HEK293 (cell line): ENCODE data around the gene INSM1.

Source experiments
- CTCF ChIP-seq: fragments of 450-650 bp; formaldehyde crosslinking; IDR thresholded peaks from 2 replicates; pipeline ENCODE4 v1.5.1; 2016; ENCODE audit warnings: missing biosample characterization, missing genetic modification characterization
- EGR2 ChIP-seq: fragments of 450-650 bp; formaldehyde crosslinking; IDR thresholded peaks from 2 replicates; pipeline ENCODE4 v1.5.1; 2016; ENCODE audit warnings: low read depth, missing biosample characterization, missing genetic modification characterization
- SP2 ChIP-seq: fragments of 450-650 bp; formaldehyde crosslinking; IDR thresholded peaks from 2 replicates; pipeline ENCODE4 v1.5.1; 2016; ENCODE audit warnings: missing biosample characterization, missing genetic modification characterization
- SP3 ChIP-seq: fragments of 450-650 bp; formaldehyde crosslinking; IDR thresholded peaks from 2 replicates; pipeline ENCODE4 v1.5.1; 2016; ENCODE audit warnings: missing biosample characterization, missing genetic modification characterization
- WT1 ChIP-seq: fragments of 450-650 bp; formaldehyde crosslinking; IDR thresholded peaks from 2 replicates; pipeline ENCODE4 v1.5.1; 2016; ENCODE audit warnings: missing biosample characterization, missing genetic modification characterization
- ZFP41 ChIP-seq: fragments of 450-650 bp; formaldehyde crosslinking; IDR thresholded peaks from 2 replicates; pipeline ENCODE4 v1.5.1; 2016; ENCODE audit warnings: missing biosample characterization, missing genetic modification characterization, borderline replicate concordance
- ZFP69B ChIP-seq: fragments of 450-650 bp; formaldehyde crosslinking; IDR thresholded peaks from 2 replicates; pipeline ENCODE4 v1.5.1; 2016; ENCODE audit warnings: missing biosample characterization, missing genetic modification characterization
- ZNF146 ChIP-seq: fragments of 450-650 bp; formaldehyde crosslinking; IDR thresholded peaks from 2 replicates; pipeline ENCODE4 v1.5.1; 2016; ENCODE audit warnings: missing biosample characterization, missing genetic modification characterization
- ZNF169 ChIP-seq: fragments of 450-650 bp; formaldehyde crosslinking; IDR thresholded peaks from 2 replicates; pipeline ENCODE4 v1.5.1; 2016; ENCODE audit warnings: missing biosample characterization, missing genetic modification characterization
- ZNF174 ChIP-seq: fragments of 450-650 bp; formaldehyde crosslinking; IDR thresholded peaks from 2 replicates; pipeline ENCODE4 v1.5.0; 2017; ENCODE audit warnings: missing biosample characterization, mild to moderate bottlenecking, missing genetic modification characterization
- ZNF184 ChIP-seq: fragments of 450-650 bp; IDR thresholded peaks from 2 replicates; pipeline ENCODE4 v1.5.1; 2018; ENCODE audit warnings: missing biosample characterization, mild to moderate bottlenecking, missing genetic modification characterization
- ZNF335 ChIP-seq: fragments of 450-650 bp; formaldehyde crosslinking; conservative IDR thresholded peaks from 2 replicates; pipeline ENCODE4 v1.5.1; 2016; ENCODE audit warnings: missing biosample characterization, missing genetic modification characterization
- ZNF394 ChIP-seq: fragments of 450-650 bp; formaldehyde crosslinking; IDR thresholded peaks from 2 replicates; pipeline ENCODE4 v1.5.1; 2016; ENCODE audit warnings: missing biosample characterization, missing genetic modification characterization, mild to moderate bottlenecking, moderate library complexity, borderline replicate concordance
- ZNF473 ChIP-seq: fragments of 450-650 bp; formaldehyde crosslinking; IDR thresholded peaks from 2 replicates; pipeline ENCODE4 v1.5.1; 2017; ENCODE audit warnings: missing biosample characterization, missing genetic modification characterization
- ZNF670 ChIP-seq: fragments of 450-650 bp; formaldehyde crosslinking; IDR thresholded peaks from 2 replicates; pipeline ENCODE4 v1.5.1; 2016; ENCODE audit warnings: missing biosample characterization, missing genetic modification characterization, low read depth
- ZNF777 ChIP-seq: fragments of 450-650 bp; formaldehyde crosslinking; IDR thresholded peaks from 2 replicates; pipeline ENCODE4 v1.5.1; 2017; ENCODE audit warnings: missing biosample characterization, missing genetic modification characterization, borderline replicate concordance
- ZNF837 ChIP-seq: fragments of 450-650 bp; formaldehyde crosslinking; IDR thresholded peaks from 2 replicates; pipeline ENCODE4 v1.5.1; 2016; ENCODE audit warnings: missing biosample characterization, missing genetic modification characterization
- ZSCAN16 ChIP-seq: fragments of 450-650 bp; formaldehyde crosslinking; IDR thresholded peaks from 2 replicates; pipeline ENCODE4 v1.5.1; 2016; ENCODE audit warnings: missing biosample characterization, missing genetic modification characterization
- ZSCAN5A ChIP-seq: fragments of 450-650 bp; formaldehyde crosslinking; IDR thresholded peaks from 2 replicates; pipeline ENCODE4 v1.5.1; 2016; ENCODE audit warnings: missing biosample characterization, missing genetic modification characterization
- TF ChIP-seq, protein P1 (sequence below): fragments of 450-650 bp; formaldehyde crosslinking; IDR thresholded peaks from 2 replicates; pipeline ENCODE4 v1.5.1; 2016; ENCODE audit warnings: missing biosample characterization, missing genetic modification characterization
- TF ChIP-seq, protein P2 (sequence below): fragments of 450-650 bp; formaldehyde crosslinking; IDR thresholded peaks from 2 replicates; pipeline ENCODE4 v1.5.1; 2016; ENCODE audit warnings: missing biosample characterization, missing genetic modification characterization, borderline replicate concordance
- TF ChIP-seq, protein P3 (sequence below): fragments of 450-650 bp; formaldehyde crosslinking; IDR thresholded peaks from 2 replicates; pipeline ENCODE4; 2016; ENCODE audit warnings: missing biosample characterization, missing genetic modification characterization
- TF ChIP-seq, protein P4 (sequence below): fragments of 450-650 bp; formaldehyde crosslinking; IDR thresholded peaks from 2 replicates; pipeline ENCODE4 v1.5.1; 2016; ENCODE audit warnings: missing biosample characterization, missing genetic modification characterization
- TF ChIP-seq, protein P5 (sequence below): fragments of 450-650 bp; formaldehyde crosslinking; IDR thresholded peaks from 2 replicates; pipeline ENCODE4 v1.5.1; 2017; ENCODE audit warnings: missing biosample characterization, mild to moderate bottlenecking, missing genetic modification characterization, moderate library complexity
- TF ChIP-seq, protein P6 (sequence below): fragments of 450-650 bp; formaldehyde crosslinking; IDR thresholded peaks from 2 replicates; pipeline ENCODE4 v1.5.1; 2017; ENCODE audit warnings: missing biosample characterization, missing genetic modification characterization

Gene INSM1

GRCh38 chr20:20362774-20363433 lies 5.0 kb upstream of the INSM1 start (continued):
- TF ChIP-seq, protein P1, sequence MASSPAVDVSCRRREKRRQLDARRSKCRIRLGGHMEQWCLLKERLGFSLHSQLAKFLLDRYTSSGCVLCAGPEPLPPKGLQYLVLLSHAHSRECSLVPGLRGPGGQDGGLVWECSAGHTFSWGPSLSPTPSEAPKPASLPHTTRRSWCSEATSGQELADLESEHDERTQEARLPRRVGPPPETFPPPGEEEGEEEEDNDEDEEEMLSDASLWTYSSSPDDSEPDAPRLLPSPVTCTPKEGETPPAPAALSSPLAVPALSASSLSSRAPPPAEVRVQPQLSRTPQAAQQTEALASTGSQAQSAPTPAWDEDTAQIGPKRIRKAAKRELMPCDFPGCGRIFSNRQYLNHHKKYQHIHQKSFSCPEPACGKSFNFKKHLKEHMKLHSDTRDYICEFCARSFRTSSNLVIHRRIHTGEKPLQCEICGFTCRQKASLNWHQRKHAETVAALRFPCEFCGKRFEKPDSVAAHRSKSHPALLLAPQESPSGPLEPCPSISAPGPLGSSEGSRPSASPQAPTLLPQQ (tag by site-specific recombination) = peak; percentile 54; the same call in 1 of the 2 replicates
- no peak for TF ChIP-seq ZNF169
- no peak for TF ChIP-seq ZNF174 (tag by site-specific recombination)
- TF ChIP-seq, protein P2, sequence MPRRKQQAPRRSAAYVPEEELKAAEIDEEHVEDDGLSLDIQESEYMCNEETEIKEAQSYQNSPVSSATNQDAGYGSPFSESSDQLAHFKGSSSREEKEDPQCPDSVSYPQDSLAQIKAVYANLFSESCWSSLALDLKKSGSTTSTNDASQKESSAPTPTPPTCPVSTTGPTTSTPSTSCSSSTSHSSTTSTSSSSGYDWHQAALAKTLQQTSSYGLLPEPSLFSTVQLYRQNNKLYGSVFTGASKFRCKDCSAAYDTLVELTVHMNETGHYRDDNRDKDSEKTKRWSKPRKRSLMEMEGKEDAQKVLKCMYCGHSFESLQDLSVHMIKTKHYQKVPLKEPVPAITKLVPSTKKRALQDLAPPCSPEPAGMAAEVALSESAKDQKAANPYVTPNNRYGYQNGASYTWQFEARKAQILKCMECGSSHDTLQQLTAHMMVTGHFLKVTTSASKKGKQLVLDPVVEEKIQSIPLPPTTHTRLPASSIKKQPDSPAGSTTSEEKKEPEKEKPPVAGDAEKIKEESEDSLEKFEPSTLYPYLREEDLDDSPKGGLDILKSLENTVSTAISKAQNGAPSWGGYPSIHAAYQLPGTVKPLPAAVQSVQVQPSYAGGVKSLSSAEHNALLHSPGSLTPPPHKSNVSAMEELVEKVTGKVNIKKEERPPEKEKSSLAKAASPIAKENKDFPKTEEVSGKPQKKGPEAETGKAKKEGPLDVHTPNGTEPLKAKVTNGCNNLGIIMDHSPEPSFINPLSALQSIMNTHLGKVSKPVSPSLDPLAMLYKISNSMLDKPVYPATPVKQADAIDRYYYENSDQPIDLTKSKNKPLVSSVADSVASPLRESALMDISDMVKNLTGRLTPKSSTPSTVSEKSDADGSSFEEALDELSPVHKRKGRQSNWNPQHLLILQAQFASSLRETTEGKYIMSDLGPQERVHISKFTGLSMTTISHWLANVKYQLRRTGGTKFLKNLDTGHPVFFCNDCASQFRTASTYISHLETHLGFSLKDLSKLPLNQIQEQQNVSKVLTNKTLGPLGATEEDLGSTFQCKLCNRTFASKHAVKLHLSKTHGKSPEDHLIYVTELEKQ = no peak
- peak; percentile 39 for TF ChIP-seq ZNF335 (tag by site-specific recombination)
- TF ChIP-seq EGR2 (tag by site-specific recombination) = no peak
- TF ChIP-seq ZNF146 = no peak
- TF ChIP-seq, protein P3, sequence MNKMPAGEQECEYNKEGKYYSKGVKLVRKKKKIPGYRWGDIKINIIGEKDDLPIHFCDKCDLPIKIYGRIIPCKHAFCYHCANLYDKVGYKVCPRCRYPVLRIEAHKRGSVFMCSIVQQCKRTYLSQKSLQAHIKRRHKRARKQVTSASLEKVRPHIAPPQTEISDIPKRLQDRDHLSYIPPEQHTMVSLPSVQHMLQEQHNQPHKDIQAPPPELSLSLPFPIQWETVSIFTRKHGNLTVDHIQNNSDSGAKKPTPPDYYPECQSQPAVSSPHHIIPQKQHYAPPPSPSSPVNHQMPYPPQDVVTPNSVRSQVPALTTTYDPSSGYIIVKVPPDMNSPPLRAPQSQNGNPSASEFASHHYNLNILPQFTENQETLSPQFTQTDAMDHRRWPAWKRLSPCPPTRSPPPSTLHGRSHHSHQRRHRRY = no peak
- TF ChIP-seq CTCF = peak; percentile 66
- TF ChIP-seq SP2 (tag by site-specific recombination) = no peak
- no peak for TF ChIP-seq ZNF670 (tag by site-specific recombination)
- no peak for TF ChIP-seq ZNF184 (tag by site-specific recombination)
- TF ChIP-seq ZNF394 = no peak
- TF ChIP-seq ZNF777 = no peak
- TF ChIP-seq, protein P4, sequence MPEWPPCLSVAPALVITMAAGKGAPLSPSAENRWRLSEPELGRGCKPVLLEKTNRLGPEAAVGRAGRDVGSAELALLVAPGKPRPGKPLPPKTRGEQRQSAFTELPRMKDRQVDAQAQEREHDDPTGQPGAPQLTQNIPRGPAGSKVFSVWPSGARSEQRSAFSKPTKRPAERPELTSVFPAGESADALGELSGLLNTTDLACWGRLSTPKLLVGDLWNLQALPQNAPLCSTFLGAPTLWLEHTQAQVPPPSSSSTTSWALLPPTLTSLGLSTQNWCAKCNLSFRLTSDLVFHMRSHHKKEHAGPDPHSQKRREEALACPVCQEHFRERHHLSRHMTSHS (tag by site-specific recombination) = no peak
- TF ChIP-seq WT1 (tag by site-specific recombination) = no peak
- no peak for TF ChIP-seq ZNF837 (tag by site-specific recombination)
- TF ChIP-seq ZFP41 (tag by site-specific recombination) = no peak
- TF ChIP-seq ZSCAN5A (tag by site-specific recombination) = no peak
- TF ChIP-seq, protein P5, sequence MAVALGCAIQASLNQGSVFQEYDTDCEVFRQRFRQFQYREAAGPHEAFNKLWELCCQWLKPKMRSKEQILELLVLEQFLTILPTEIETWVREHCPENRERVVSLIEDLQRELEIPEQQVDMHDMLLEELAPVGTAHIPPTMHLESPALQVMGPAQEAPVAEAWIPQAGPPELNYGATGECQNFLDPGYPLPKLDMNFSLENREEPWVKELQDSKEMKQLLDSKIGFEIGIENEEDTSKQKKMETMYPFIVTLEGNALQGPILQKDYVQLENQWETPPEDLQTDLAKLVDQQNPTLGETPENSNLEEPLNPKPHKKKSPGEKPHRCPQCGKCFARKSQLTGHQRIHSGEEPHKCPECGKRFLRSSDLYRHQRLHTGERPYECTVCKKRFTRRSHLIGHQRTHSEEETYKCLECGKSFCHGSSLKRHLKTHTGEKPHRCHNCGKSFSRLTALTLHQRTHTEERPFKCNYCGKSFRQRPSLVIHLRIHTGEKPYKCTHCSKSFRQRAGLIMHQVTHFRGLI = no peak
- no peak for TF ChIP-seq SP3
- TF ChIP-seq ZNF473 (tag by site-specific recombination) = no peak
- peak; percentile 37; the same call in 1 of the 2 replicates for TF ChIP-seq ZFP69B (tag by site-specific recombination)
- TF ChIP-seq, protein P6, sequence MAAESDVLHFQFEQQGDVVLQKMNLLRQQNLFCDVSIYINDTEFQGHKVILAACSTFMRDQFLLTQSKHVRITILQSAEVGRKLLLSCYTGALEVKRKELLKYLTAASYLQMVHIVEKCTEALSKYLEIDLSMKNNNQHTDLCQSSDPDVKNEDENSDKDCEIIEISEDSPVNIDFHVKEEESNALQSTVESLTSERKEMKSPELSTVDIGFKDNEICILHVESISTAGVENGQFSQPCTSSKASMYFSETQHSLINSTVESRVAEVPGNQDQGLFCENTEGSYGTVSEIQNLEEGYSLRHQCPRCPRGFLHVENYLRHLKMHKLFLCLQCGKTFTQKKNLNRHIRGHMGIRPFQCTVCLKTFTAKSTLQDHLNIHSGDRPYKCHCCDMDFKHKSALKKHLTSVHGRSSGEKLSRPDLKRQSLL (tag by site-specific recombination) = no peak
- TF ChIP-seq ZSCAN16 (tag by site-specific recombination) = 0 out of 2 replicates have a peak, but pooled peaks have one; percentile 17
